ENCODE data around the gene C12orf43.
"Not testable (repeated sequence)": the region's sequence is repeated elsewhere in the genome, so short reads cannot be mapped to it uniquely, and the experiment has no call there.

- not testable (repeated sequence) for TF ChIP-seq POLR2A (IDR thresholded peaks at IDR 0.05; ENCODE audit: extremely low read depth, insufficient read length); CTCF (IDR thresholded peaks at IDR 0.05; ENCODE audit: low read depth, low read length)
Measured at GRCh38 chr12:121047400-121047799, 31.1 kb upstream of the C12orf43 start.
